Esophagus (tissue), 2 donors: ENCODE results near the gene LIPT2. TPM values are rescaled to one million over a fixed set of nuclear protein-coding genes. Genes with fewer than 3 reads are reported as not detected.

Experiments used
- H3K27ac ChIP-seq, 2 donors: one replicate each; pipeline ENCODE4 v1.5.1; 2013; ENCODE audit warnings: low read depth in 2 of 2, mild to moderate bottlenecking in 2 of 2, inconsistent platforms in 1 of 2, low read length in 1 of 2, moderate library complexity in 1 of 2
- H3K27me3 ChIP-seq, 2 donors: one replicate each; pipeline ENCODE4 v1.6.1; 2013; ENCODE audit warnings: low read length in 2 of 2, control low read depth in 1 of 2, mild to moderate bottlenecking in 1 of 2; ENCODE audit not compliant: insufficient read depth in 2 of 2, control insufficient read depth in 1 of 2
- H3K36me3 ChIP-seq, 2 donors: one replicate each; pipeline ENCODE4 v1.6.1; 2013; ENCODE audit warnings: low read length in 1 of 2; ENCODE audit not compliant: control insufficient read depth in 2 of 2, insufficient read depth in 2 of 2
- H3K4me1 ChIP-seq, 2 donors: one replicate each; pipeline ENCODE4 v1.6.1; 2013; ENCODE audit warnings: low read length in 1 of 2; ENCODE audit not compliant: control insufficient read depth in 2 of 2, insufficient read depth in 2 of 2
- H3K4me3 ChIP-seq, 2 donors: one replicate each; pipeline ENCODE4 v1.5.1; 2013; ENCODE audit warnings: low read length in 2 of 2, mild to moderate bottlenecking in 2 of 2, low read depth in 1 of 2, moderate library complexity in 1 of 2
- H3K9me3 ChIP-seq, 2 donors: one replicate each; pipeline ENCODE4 v1.6.1; 2013; ENCODE audit warnings: mild to moderate bottlenecking in 2 of 2, low read depth in 1 of 2, low read length in 1 of 2, moderate library complexity in 1 of 2; ENCODE audit not compliant: control insufficient read depth in 2 of 2, insufficient read depth in 1 of 2
- WGBS, 2 donors: extraction: QIAGEN DNeasy Blood & Tissue Kit; methylation state at CpG; one replicate each; pipeline ENCODE4 v1.1.7; 2013; 5-methylcytosine and 5-hydroxymethylcytosine counted together
- polyA plus RNA-seq, 2 donors: library from polyadenylated mRNA; stranded (reverse); fragments of 200-250 nt; gene quantifications; one replicate each; pipeline ENCODE4 v1.2.3, GENCODE V29; 2013
- donor health status: healthy with polysubstance abuse.
- donor health status: Bipolar disorder and iron deficiency.

The LIPT2 gene
- polyA plus RNA-seq, 2 donors = 1.5 to 2.5 TPM

DNA sequence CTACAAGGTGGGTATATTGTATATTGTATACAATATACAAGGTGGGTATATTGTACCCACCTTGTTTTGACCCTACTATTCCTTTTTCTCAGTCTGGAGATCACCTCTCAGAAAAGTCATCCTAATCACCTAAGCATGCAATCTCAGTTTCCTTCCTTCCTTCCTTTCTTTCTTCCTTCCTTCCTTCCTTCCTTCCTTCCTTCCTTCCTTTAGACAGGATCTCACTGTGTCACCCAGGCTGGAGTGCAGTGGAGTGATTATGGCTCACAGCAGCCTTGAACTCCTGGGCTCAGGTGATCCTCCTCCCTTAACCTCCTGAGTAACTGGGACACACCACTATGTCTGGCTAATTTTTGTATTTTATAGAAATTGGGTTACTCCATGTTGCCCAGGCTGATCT, 25.0 kb downstream of the LIPT2 start:
- Histone ChIP-seq H3K4me1 (peaks cover 0 to 5% of the 10 kb centered on the region in 2 donors), H3K27me3 (no peaks in the 10 kb centered on the region), H3K36me3 (no peaks in the 10 kb centered on the region), H3K27ac (no peak overlapping the region), H3K9me3 (no peaks in the 10 kb centered on the region), H3K4me3 (no peak overlapping the region)

DNA sequence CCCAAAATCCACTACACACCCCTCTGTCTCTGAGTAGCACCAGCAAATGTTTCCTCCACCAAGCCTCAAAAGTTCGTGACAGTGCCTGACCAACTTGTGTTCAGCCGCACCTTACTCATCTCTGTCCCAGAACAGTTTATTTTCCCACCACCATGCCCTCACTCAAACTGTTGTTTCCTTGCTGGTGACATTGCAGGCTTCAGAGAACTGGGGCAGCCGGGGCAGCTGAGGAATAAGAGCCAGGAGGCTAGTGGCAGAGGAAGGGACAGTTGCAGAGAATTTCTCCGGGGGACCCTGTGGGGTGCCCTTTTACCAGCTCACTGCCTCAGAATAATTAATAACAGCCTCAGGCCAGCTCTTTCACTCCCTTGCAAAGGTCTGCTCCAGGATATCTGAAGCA, 25.5 kb downstream of the LIPT2 start:
- Histone ChIP-seq H3K4me1 (peaks cover 0 to 5% of the 10 kb centered on the region in 2 donors), H3K4me3 (no peak overlapping the region), H3K27ac (no peak overlapping the region)

DNA sequence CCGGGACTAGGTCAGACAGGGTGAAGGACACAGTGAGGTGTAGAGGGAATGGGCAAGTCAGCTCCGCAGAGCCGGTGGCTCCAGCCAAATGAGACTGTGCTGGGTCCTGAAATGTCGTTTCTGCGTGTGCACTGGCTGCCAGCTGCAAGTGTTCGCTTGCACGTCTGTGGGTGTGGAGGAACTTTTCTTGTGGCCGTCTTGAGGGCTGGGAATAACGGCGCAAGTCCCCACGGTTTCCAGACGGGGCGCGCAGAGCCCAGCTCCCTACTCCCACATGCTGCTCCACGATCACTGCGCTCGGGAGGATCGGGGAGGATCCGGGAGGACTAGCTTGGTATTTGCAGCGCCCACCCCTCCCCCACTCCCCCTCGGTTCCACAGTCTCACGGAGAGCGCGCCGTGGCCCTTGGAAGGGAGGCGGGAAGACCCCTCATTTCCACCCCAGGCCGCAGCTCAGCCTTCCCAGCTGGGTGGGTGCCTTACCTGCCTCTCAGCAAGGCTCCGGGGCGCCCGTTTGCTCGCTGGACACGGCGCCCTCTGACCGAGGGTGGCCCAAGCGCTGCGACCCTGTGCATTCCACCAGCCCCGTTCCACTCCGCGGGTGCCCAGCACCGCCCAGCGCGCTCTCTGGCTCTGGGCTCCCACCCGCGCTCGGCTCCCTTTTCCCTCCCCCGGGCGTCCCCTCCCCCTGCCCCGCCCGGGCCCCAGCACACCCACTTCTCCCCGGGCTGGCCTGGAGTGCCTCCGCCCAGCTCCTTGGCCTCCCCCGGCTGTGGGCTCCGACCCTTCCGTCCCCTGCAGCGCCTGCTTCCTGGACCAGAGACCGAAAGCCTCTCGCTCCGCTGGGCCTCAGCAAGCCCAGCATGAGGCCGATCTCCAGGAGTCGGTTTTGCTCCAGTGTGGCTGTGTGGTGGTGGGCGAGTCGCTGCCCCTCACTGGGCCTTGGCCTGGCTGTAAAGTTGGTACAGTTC, 26.3 kb downstream of the LIPT2 start, which contains the start of gene KCNE3:
KCNE3 (minus strand) TSS at position 634 of the 970 bp plus-strand sequence. CDS start 9,986 bp downstream, outside the sequence.
- 5 to 6% methylated on average over 56 to 62 of the region's 62 CpGs for WGBS, 2 donors
- Histone ChIP-seq H3K27ac (peak within 1 kb of the TSS; percentile 36 to 47), H3K36me3 (no peaks in the 10 kb centered on the region), H3K4me1 (peaks cover 0 to 5% of the 10 kb centered on the region in 2 donors), H3K4me3 (peak within 1 kb of the TSS; percentile 58 to 59), H3K27me3 (no peaks in the 10 kb centered on the region), H3K9me3 (no peaks in the 10 kb centered on the region)

More for the DNA sequence above, 25.5 kb downstream of the LIPT2 start:
- no peaks in the 10 kb centered on the region for H3K27me3 ChIP-seq
- H3K36me3 ChIP-seq = no peaks in the 10 kb centered on the region
- H3K9me3 ChIP-seq = no peaks in the 10 kb centered on the region
- WGBS, 2 donors = 79 to 88% methylated on average over 4 of the region's 4 CpGs

DNA sequence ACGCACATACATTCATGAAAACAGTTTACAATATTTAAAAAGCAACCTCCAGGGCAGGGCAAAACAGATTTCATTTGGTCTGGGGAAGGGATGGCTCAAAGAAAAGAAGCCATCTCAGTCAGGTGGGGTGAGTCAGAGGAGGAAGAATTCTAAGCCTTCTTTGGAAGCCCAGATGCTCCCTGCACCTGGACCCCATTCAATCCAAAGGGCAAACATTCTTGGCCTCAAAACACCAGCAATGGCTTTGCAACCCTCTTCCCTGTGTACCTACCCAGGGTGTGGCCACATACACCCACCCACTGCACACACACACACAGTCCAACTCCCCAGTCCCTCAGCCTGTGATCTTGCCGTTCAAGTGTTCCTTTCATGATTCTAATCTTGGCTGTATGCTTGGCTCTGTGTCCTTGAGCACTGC, 28.2 kb downstream of the LIPT2 start:
- peaks cover 0 to 7% of the 10 kb centered on the region in 2 donors for H3K4me1 ChIP-seq
- H3K27me3 ChIP-seq = no peaks in the 10 kb centered on the region
- whole genome bisulfite sequencing, 2 donors = 41 to 45% methylated on average over 2 of the region's 2 CpGs
- H3K27ac ChIP-seq = peak overlapping the region in 1 of 2 donors; percentile 27
- no peaks in the 10 kb centered on the region for H3K36me3 ChIP-seq
- no peak overlapping the region for H3K4me3 ChIP-seq
- no peaks in the 10 kb centered on the region for H3K9me3 ChIP-seq

DNA sequence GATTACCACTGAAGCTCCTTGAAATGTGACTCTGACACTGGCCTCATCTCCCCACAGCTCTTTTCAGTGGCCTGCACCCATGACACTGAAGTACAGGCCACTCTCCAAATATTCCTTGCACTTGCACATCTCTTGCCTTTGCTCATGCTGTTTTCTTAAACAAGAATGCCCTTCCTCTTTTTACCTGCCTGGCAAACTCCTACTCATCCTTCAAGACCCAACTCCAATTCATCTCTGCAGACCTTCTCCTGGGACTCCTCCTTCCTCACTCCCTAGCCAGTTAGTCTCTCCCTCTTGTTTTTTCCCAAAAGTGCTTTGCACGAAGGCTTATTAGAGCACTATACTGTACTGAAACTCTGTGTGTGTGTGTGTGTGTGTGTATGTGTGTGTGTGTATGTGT, 28.8 kb downstream of the LIPT2 start:
- Histone ChIP-seq H3K4me1 (peaks cover 0 to 7% of the 10 kb centered on the region in 2 donors), H3K36me3 (no peaks in the 10 kb centered on the region), H3K27me3 (no peaks in the 10 kb centered on the region), H3K4me3 (no peak overlapping the region), H3K27ac (no peak overlapping the region), H3K9me3 (no peaks in the 10 kb centered on the region)
- WGBS, 2 donors = 58 to 74% methylated on average over 1 of the region's 1 CpG

DNA sequence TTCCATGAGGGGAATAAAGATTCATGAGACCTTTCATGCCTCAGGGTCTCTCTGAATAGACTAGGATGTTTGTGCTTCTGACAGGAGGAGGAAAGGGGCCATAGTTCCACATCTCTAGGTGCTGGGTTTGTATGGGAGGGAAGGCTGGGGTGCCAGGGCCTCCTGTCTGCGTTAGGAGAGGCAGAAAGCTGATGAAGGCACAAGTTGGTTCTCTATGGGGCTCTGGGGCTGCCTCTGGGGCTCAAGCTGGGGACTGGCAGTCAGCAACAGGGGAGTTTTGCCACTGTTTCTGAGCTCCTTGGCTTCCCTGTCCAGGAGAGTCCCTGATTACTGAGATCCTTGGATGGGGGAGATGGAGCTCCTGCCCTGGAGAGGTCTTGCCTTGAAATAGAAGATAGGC, 30.3 kb downstream of the LIPT2 start:
- Histone ChIP-seq H3K4me3 (no peak overlapping the region), H3K9me3 (no peaks in the 10 kb centered on the region), H3K27me3 (no peaks in the 10 kb centered on the region), H3K36me3 (no peaks in the 10 kb centered on the region), H3K27ac (no peak overlapping the region), H3K4me1 (peaks cover 0 to 9% of the 10 kb centered on the region in 2 donors)
- 87 to 90% methylated on average over 1 of the region's 1 CpG for WGBS, 2 donors

DNA sequence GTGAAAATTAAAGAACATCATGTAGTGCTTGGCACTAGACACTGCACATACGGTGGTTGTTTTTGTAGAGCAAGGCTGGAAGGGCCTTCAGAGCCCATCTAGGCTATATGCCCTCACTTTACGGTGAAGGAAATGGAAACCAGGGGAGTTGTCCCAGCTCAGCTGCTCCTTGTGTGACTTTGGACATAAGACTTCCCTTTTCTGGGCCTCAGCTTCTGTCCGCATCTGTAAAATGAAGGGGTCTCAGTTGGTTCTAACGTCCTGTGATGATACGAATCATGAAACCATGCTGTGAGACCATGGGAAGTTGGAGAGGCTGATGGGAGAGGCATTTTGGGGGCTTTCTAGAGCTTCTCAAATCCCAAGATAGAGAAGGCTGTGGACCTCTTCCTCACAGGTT, 30.9 kb downstream of the LIPT2 start:
- Histone ChIP-seq H3K4me3 (no peak overlapping the region), H3K27me3 (no peaks in the 10 kb centered on the region), H3K4me1 (peaks cover 0 to 9% of the 10 kb centered on the region in 2 donors), H3K9me3 (no peaks in the 10 kb centered on the region), H3K36me3 (no peaks in the 10 kb centered on the region), H3K27ac (no peak overlapping the region)
- 79 to 83% methylated on average over 5 of the region's 5 CpGs for WGBS, 2 donors

DNA sequence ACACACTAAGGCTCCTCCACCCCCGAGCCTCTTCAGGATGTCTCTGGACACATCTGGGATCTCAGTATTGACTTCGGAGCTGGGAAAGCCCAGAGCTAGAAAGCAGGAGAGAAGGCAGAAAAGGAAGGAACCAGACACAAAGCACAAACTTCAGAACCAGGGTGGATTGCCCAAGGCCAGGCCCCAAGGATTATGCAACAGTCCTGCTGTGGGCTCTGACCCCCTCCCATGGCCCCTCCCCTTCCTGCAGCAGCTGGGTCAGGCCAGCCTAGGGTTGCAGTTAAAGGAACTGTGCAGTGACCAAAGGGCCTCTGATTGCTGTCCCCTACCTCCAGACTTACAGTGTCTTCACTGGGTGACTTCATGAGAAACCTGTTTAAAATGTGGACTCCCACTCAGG, 31.5 kb downstream of the LIPT2 start:
- Histone ChIP-seq H3K9me3 (no peaks in the 10 kb centered on the region), H3K36me3 (no peaks in the 10 kb centered on the region), H3K4me3 (no peak overlapping the region), H3K27me3 (no peaks in the 10 kb centered on the region), H3K4me1 (peaks cover 0 to 7% of the 10 kb centered on the region in 2 donors), H3K27ac (peak overlapping the region; percentile 53 to 64)
- WGBS, 2 donors = 47 to 74% methylated on average over 2 of the region's 2 CpGs

DNA sequence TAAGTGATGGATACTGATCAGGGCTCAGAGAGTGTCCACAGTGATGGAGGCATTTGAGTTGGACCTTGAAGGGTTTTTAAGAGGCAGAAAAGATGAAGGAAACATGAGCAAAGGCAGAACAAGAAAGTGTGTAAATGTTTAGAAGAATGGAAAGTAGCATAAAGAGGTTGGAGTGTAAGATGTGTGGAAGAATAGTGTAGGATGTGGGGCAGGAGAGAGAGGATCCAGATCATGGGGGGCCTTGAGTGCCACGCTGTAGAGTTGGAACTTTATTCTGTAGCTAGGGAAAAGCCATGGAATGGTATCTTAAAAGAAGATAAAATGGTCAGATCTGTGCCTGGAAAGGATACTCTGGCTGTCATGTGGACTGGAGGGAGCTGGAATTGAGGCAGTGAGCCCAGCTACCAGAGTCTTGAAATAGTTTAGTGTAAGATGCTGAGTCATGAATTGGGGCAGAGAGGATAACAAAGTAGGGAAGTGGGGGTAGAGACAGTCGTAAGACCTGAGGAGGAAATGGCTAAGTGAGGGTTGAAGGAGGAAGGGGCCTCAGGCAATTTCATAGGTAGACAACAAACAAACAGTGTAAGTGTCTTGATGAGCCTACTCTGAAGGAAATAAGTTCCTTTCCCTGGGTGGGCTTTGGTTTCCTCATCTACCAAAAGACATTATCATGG, 32.9 kb downstream of the LIPT2 start:
- H3K27ac ChIP-seq = no peak overlapping the region

More for the DNA sequence above, 32.9 kb downstream of the LIPT2 start:
- peaks cover 0 to 4% of the 10 kb centered on the region in 2 donors for H3K4me1 ChIP-seq
- no peaks in the 10 kb centered on the region for H3K36me3 ChIP-seq
- WGBS, 2 donors = 66 to 73% methylated on average over 2 of the region's 2 CpGs
- H3K9me3 ChIP-seq = no peaks in the 10 kb centered on the region
- no peak overlapping the region for H3K4me3 ChIP-seq
- H3K27me3 ChIP-seq = no peaks in the 10 kb centered on the region
